ENCODE data around the gene S100A13. TPM values are rescaled to one million over a fixed set of nuclear protein-coding genes. Genes with fewer than 3 reads are reported as not detected.

Gene S100A13
- total RNA-seq, 1 donor from 2014 or later: 16.2 TPM

- ChIA-PET POLR2A (interaction anchor here (0.5 to 2.9 kb wide), 49 partner anchors 10 to 548 kb away, joined by 3 to 138 read pairs (median 8); partner anchors contain the start of genes CREB3L4, CRTC2, ILF2 and INTS3), CTCF (interaction anchor here (0.6 to 2.7 kb wide), 8 partner anchors 12 to 123 kb away, joined by 3 to 33 read pairs (median 7); partner anchors contain the start of gene S100A6)
- peak within 1 kb of the TSS; percentile 99 for H3K4me3 Mint-ChIP-seq
- ATAC-seq (ENCODE audit: low read depth) (peak; percentile 86), DNase-seq (peak; percentile 98)
- intact Hi-C loops (cut with micrococcal nuclease): loop anchor here (1.0 to 2.0 kb wide), 7 partner anchors 24 to 123 kb away; partner anchors contain the start of gene SNAPIN
- H3K4me1 Mint-ChIP-seq: peaks cover 44% of the 10 kb centered on the region
- no peaks in the 10 kb centered on the region for H3K9me3 Mint-ChIP-seq
- peaks cover 48% of the 10 kb centered on the region for H3K36me3 Mint-ChIP-seq (ENCODE audit: low read depth)
- TF ChIP-seq CTCF (IDR thresholded peaks at IDR 0.05): no peak
- H3K27me3 Mint-ChIP-seq: no peaks in the 10 kb centered on the region
- peak within 1 kb of the TSS; percentile 100 for H3K27ac Mint-ChIP-seq
Observed at GRCh38 chr1:153633754-153634665, 6.7 kb upstream of the S100A13 start, which contains the start of gene CHTOP. Gene CHTOP, plus strand, starts transcription at chr1:153634066. Its CDS starts 2,523 bp downstream, at chr1:153636589.

GRCh38 chr1:153633161-153633753 lies 6.0 kb upstream of the S100A13 start:
- peaks cover 50% of the 10 kb centered on the region for H3K4me1 Mint-ChIP-seq
- H3K27me3 Mint-ChIP-seq: no peaks in the 10 kb centered on the region
- intact Hi-C loops (cut with micrococcal nuclease): no loop called here
- no peak for TF ChIP-seq CTCF (IDR thresholded peaks at IDR 0.05)
- no peaks in the 10 kb centered on the region for H3K9me3 Mint-ChIP-seq
- H3K27ac Mint-ChIP-seq: peak overlapping the region; percentile 100
- ChIA-PET POLR2A (interaction anchor here (0.5 to 2.9 kb wide), 46 partner anchors 9 to 549 kb away, joined by 3 to 138 read pairs (median 8); partner anchors contain the start of genes CREB3L4, CRTC2, ILF2 and INTS3), CTCF (interaction anchor here (1.2 to 2.7 kb wide), 6 partner anchors 35 to 122 kb away, joined by 3 to 33 read pairs (median 8); partner anchors contain the start of gene S100A6)
- DNase-seq (no peak), ATAC-seq (ENCODE audit: low read depth) (peak; percentile 0)
- peak overlapping the region; percentile 99 for H3K4me3 Mint-ChIP-seq
- peaks cover 42% of the 10 kb centered on the region for H3K36me3 Mint-ChIP-seq (ENCODE audit: low read depth)

- Mint-ChIP-seq H3K36me3 (ENCODE audit: low read depth) (peaks cover 23% of the 10 kb centered on the region), H3K27me3 (no peaks in the 10 kb centered on the region), H3K9me3 (no peaks in the 10 kb centered on the region), H3K4me1 (peaks cover 52% of the 10 kb centered on the region), H3K27ac (peak overlapping the region; percentile 2), H3K4me3 (no peak overlapping the region)
- ATAC-seq (ENCODE audit: low read depth) (no peak), DNase-seq (no peak)
- intact Hi-C loops (cut with micrococcal nuclease): no loop called here
- no peak for TF ChIP-seq CTCF (IDR thresholded peaks at IDR 0.05)
- ChIA-PET POLR2A (interaction anchor here (0.7 to 5.5 kb wide), 2 partner anchors 33 to 66 kb away, joined by 3 to 27 read pairs; no protein-coding TSS in a partner anchor), CTCF (interaction anchor here (1.2 kb wide), 1 partner anchor 59 kb away, joined by 4 read pairs; no protein-coding TSS in a partner anchor)
Observed at GRCh38 chr1:153631047-153632022, 4.0 kb upstream of the S100A13 start.

- H3K4me1 Mint-ChIP-seq: peaks cover 45% of the 10 kb centered on the region
- no peaks in the 10 kb centered on the region for H3K9me3 Mint-ChIP-seq
- H3K27ac Mint-ChIP-seq: no peak overlapping the region
- ChIA-PET CTCF (interaction anchor here (1.2 kb wide), 1 partner anchor 58 kb away, joined by 4 read pairs; no protein-coding TSS in a partner anchor), POLR2A (interaction anchor here (1.9 to 5.5 kb wide), 2 partner anchors 32 to 97 kb away, joined by 4 to 27 read pairs; partner anchors contain the start of gene INTS3)
- intact Hi-C loops (cut with micrococcal nuclease): no loop called here
- no peak for DNase-seq
- TF ChIP-seq CTCF (IDR thresholded peaks at IDR 0.05): no peak
- H3K36me3 Mint-ChIP-seq (ENCODE audit: low read depth): peaks cover 16% of the 10 kb centered on the region
- no peak overlapping the region for H3K4me3 Mint-ChIP-seq
- H3K27me3 Mint-ChIP-seq: no peaks in the 10 kb centered on the region
- no peak for ATAC-seq (ENCODE audit: low read depth)
Observed at GRCh38 chr1:153630384-153630783, 3.1 kb upstream of the S100A13 start.
